ENCODE results near the gene DISC1. TPM values are rescaled to one million over a fixed set of nuclear protein-coding genes. Genes with fewer than 3 reads are reported as not detected.
"Not testable (repeated sequence)": the region's sequence is repeated elsewhere in the genome, so short reads cannot be mapped to it uniquely, and the experiment has no call there.

The DISC1 gene
- total RNA-seq, 2 experiments from 2014 or later: 4.4 to 14.4 TPM

GRCh38 chr1:231715816-231716722 is 89.5 kb downstream of the DISC1 start:
- H3K4me1 Mint-ChIP-seq: no peaks in the 10 kb centered on the region
- no peak for DNase-seq
- H3K9me3 Mint-ChIP-seq (ENCODE audit: low read depth): peaks cover 2% of the 10 kb centered on the region
- H3K27ac Mint-ChIP-seq: no peak overlapping the region
- CTCF ChIA-PET: interaction anchor here (1.0 kb wide), 1 partner anchor 41 kb away, joined by 3 read pairs; no protein-coding TSS in a partner anchor
- H3K4me3 Mint-ChIP-seq: no peak overlapping the region
- H3K36me3 Mint-ChIP-seq: peaks cover 5% of the 10 kb centered on the region
- no peaks in the 10 kb centered on the region for H3K27me3 Mint-ChIP-seq
- ATAC-seq: no peak

GRCh38 chr1:231716879-231717278 is 90.3 kb downstream of the DISC1 start:
- DNase-seq: no peak
- H3K36me3 Mint-ChIP-seq: peaks cover 2% of the 10 kb centered on the region
- no peak overlapping the region for H3K27ac Mint-ChIP-seq
- peaks cover under 1% of the 10 kb centered on the region for H3K9me3 Mint-ChIP-seq (ENCODE audit: low read depth)
- H3K4me3 Mint-ChIP-seq: no peak overlapping the region
- no peak for ATAC-seq
- CTCF ChIA-PET: interaction anchor here (1.0 kb wide), 1 partner anchor 40 kb away, joined by 3 read pairs; no protein-coding TSS in a partner anchor
- H3K4me1 Mint-ChIP-seq: no peaks in the 10 kb centered on the region
- H3K27me3 Mint-ChIP-seq: no peaks in the 10 kb centered on the region

- CTCF ChIA-PET: interaction anchor here (1.2 kb wide), 2 partner anchors 9 to 11 kb away, joined by 3 to 4 read pairs; no protein-coding TSS in a partner anchor
Measured at GRCh38 chr1:231719485-231720183, 93.0 kb downstream of the DISC1 start.

GRCh38 chr1:231720652-231721325 is 94.2 kb downstream of the DISC1 start:
- Mint-ChIP-seq H3K27me3 (no peaks in the 10 kb centered on the region), H3K4me1 (no peaks in the 10 kb centered on the region), H3K27ac (no peak overlapping the region), H3K4me3 (no peak overlapping the region), H3K9me3 (ENCODE audit: low read depth) (no peaks in the 10 kb centered on the region), H3K36me3 (no peaks in the 10 kb centered on the region)
- CTCF ChIA-PET: no interaction called here
- ATAC-seq: no peak
- no peak for DNase-seq

More at GRCh38 chr1:231719485-231720183, 93.0 kb downstream of the DISC1 start:
- ATAC-seq: no peak
- Mint-ChIP-seq H3K4me1 (no peaks in the 10 kb centered on the region), H3K36me3 (no peaks in the 10 kb centered on the region), H3K27me3 (no peaks in the 10 kb centered on the region), H3K27ac (no peak overlapping the region), H3K4me3 (no peak overlapping the region), H3K9me3 (ENCODE audit: low read depth) (no peaks in the 10 kb centered on the region)
- DNase-seq: no peak

- H3K27me3 Mint-ChIP-seq: no peaks in the 10 kb centered on the region
- no peaks in the 10 kb centered on the region for H3K9me3 Mint-ChIP-seq (ENCODE audit: low read depth)
- no peak overlapping the region for H3K27ac Mint-ChIP-seq
- no peaks in the 10 kb centered on the region for H3K4me1 Mint-ChIP-seq
- ATAC-seq: no peak
- CTCF ChIA-PET: no interaction called here
- no peaks in the 10 kb centered on the region for H3K36me3 Mint-ChIP-seq
- DNase-seq: no peak
- H3K4me3 Mint-ChIP-seq: no peak overlapping the region
Measured at GRCh38 chr1:231721436-231721835, 94.8 kb downstream of the DISC1 start.

- Mint-ChIP-seq H3K9me3 (ENCODE audit: low read depth) (no peaks in the 10 kb centered on the region), H3K27ac (no peak overlapping the region), H3K4me3 (no peak overlapping the region), H3K36me3 (no peaks in the 10 kb centered on the region), H3K27me3 (no peaks in the 10 kb centered on the region), H3K4me1 (no peaks in the 10 kb centered on the region)
- CTCF ChIA-PET: no interaction called here
- DNase-seq: no peak
- no peak for ATAC-seq
Measured at GRCh38 chr1:231722356-231722755, 95.8 kb downstream of the DISC1 start.

GRCh38 chr1:231723146-231723545 is 96.6 kb downstream of the DISC1 start:
- CTCF ChIA-PET: no interaction called here
- Mint-ChIP-seq H3K36me3 (no peaks in the 10 kb centered on the region), H3K27me3 (no peaks in the 10 kb centered on the region), H3K27ac (no peak overlapping the region), H3K4me3 (no peak overlapping the region), H3K9me3 (ENCODE audit: low read depth) (no peaks in the 10 kb centered on the region), H3K4me1 (no peaks in the 10 kb centered on the region)
- ATAC-seq: no peak
- no peak for DNase-seq

- DNase-seq (no peak), ATAC-seq (no peak)
- no peaks in the 10 kb centered on the region for H3K4me1 Mint-ChIP-seq
- H3K36me3 Mint-ChIP-seq: no peaks in the 10 kb centered on the region
- H3K9me3 Mint-ChIP-seq (ENCODE audit: low read depth): no peaks in the 10 kb centered on the region
- H3K27ac Mint-ChIP-seq: no peak overlapping the region
- CTCF ChIA-PET: interaction anchor here (1.3 kb wide), 1 partner anchor 260 kb away, joined by 3 read pairs; no protein-coding TSS in a partner anchor
- no peak overlapping the region for H3K4me3 Mint-ChIP-seq
- H3K27me3 Mint-ChIP-seq: no peaks in the 10 kb centered on the region
Measured at GRCh38 chr1:231724041-231724440, 97.5 kb downstream of the DISC1 start.

GRCh38 chr1:231724876-231725647 is 98.5 kb downstream of the DISC1 start:
- peak; percentile 50 for DNase-seq
- Mint-ChIP-seq H3K27me3 (no peaks in the 10 kb centered on the region), H3K36me3 (no peaks in the 10 kb centered on the region), H3K4me1 (no peaks in the 10 kb centered on the region), H3K9me3 (ENCODE audit: low read depth) (no peaks in the 10 kb centered on the region), H3K4me3 (no peak overlapping the region), H3K27ac (no peak overlapping the region)
- ATAC-seq: peak; percentile 42
- CTCF ChIA-PET: interaction anchor here (1.0 to 1.3 kb wide), 3 partner anchors 28 to 261 kb away, joined by 3 read pairs; no protein-coding TSS in a partner anchor

- Mint-ChIP-seq H3K27me3 (no peaks in the 10 kb centered on the region), H3K27ac (no peak overlapping the region), H3K4me1 (no peaks in the 10 kb centered on the region), H3K4me3 (no peak overlapping the region), H3K9me3 (ENCODE audit: low read depth) (no peaks in the 10 kb centered on the region), H3K36me3 (no peaks in the 10 kb centered on the region)
- DNase-seq: no peak
- no peak for ATAC-seq
- CTCF ChIA-PET: no interaction called here
Measured at GRCh38 chr1:231727171-231727570, 100.6 kb downstream of the DISC1 start.

- H3K27ac Mint-ChIP-seq; H3K27me3 Mint-ChIP-seq; H3K36me3 Mint-ChIP-seq; H3K4me1 Mint-ChIP-seq; CTCF ChIA-PET; H3K4me3 Mint-ChIP-seq; ATAC-seq; H3K9me3 Mint-ChIP-seq (ENCODE audit: low read depth); DNase-seq: not testable (repeated sequence)
Measured at GRCh38 chr1:231728987-231729386, 102.4 kb downstream of the DISC1 start.

GRCh38 chr1:231729544-231729943 is 103.0 kb downstream of the DISC1 start:
- no peak for ATAC-seq
- H3K9me3 Mint-ChIP-seq (ENCODE audit: low read depth): no peaks in the 10 kb centered on the region
- DNase-seq: no peak
- no peak overlapping the region for H3K27ac Mint-ChIP-seq
- CTCF ChIA-PET: no interaction called here
- no peaks in the 10 kb centered on the region for H3K27me3 Mint-ChIP-seq
- H3K4me1 Mint-ChIP-seq: no peaks in the 10 kb centered on the region
- H3K4me3 Mint-ChIP-seq: no peak overlapping the region
- no peaks in the 10 kb centered on the region for H3K36me3 Mint-ChIP-seq

- ATAC-seq: no peak
- Mint-ChIP-seq H3K9me3 (ENCODE audit: low read depth) (no peaks in the 10 kb centered on the region), H3K36me3 (no peaks in the 10 kb centered on the region), H3K4me3 (no peak overlapping the region), H3K27ac (no peak overlapping the region), H3K27me3 (no peaks in the 10 kb centered on the region), H3K4me1 (no peaks in the 10 kb centered on the region)
- DNase-seq: no peak
- CTCF ChIA-PET: interaction anchor here (1.4 kb wide), 1 partner anchor 26 kb away, joined by 3 read pairs; no protein-coding TSS in a partner anchor
Measured at GRCh38 chr1:231731268-231731667, 104.7 kb downstream of the DISC1 start.
